Activated T-cell treated with anti-CD3 and anti-CD28 coated beads, Interleukin-2, amount 50 U/mL, for 24 hours (primary cell): ENCODE measurements around the gene FUT8.
"Not testable (repeated sequence)": the region's sequence is repeated elsewhere in the genome, so short reads cannot be mapped to it uniquely, and the experiment has no call there.

Experiments
- DNase-seq: peaks from one replicate; pipeline ENCODE4 v3.0.0-alpha.2; 2020
- H3K27ac Mint-ChIP-seq: 2 replicates; pipeline ENCODE4 v1.8.0; 2020; ENCODE audit warnings: mild to moderate bottlenecking, mixed read lengths
- H3K27me3 Mint-ChIP-seq: 2 replicates; pipeline ENCODE4 v1.8.0; 2020; ENCODE audit warnings: mixed read lengths
- H3K36me3 Mint-ChIP-seq: 2 replicates; pipeline ENCODE4 v1.8.0; 2020; ENCODE audit warnings: low read depth, mixed read lengths
- H3K4me1 Mint-ChIP-seq: 2 replicates; pipeline ENCODE4 v1.8.0; 2020; ENCODE audit warnings: low read depth, mixed read lengths
- H3K4me3 Mint-ChIP-seq: 2 replicates; pipeline ENCODE4 v1.8.0; 2020; ENCODE audit warnings: mild to moderate bottlenecking, moderate library complexity, mixed read lengths
- H3K9me3 Mint-ChIP-seq: 2 replicates; pipeline ENCODE4 v1.8.0; 2020; ENCODE audit warnings: mixed read lengths

The FUT8 gene

GRCh38 chr14:65716813-65717212 lies 304.3 kb downstream of the FUT8 start:
- H3K27me3 Mint-ChIP-seq, H3K27ac Mint-ChIP-seq, H3K4me1 Mint-ChIP-seq, DNase-seq, H3K4me3 Mint-ChIP-seq: not testable (repeated sequence)
- H3K9me3 Mint-ChIP-seq, result peaks cover 26% of the 10 kb centered on the region
- peaks cover 55% of the 10 kb centered on the region for H3K36me3 Mint-ChIP-seq

GRCh38 chr14:65717384-65717915 lies 304.9 kb downstream of the FUT8 start:
- H3K27ac Mint-ChIP-seq, DNase-seq, H3K4me3 Mint-ChIP-seq, H3K27me3 Mint-ChIP-seq: not testable (repeated sequence)
- H3K36me3 Mint-ChIP-seq, result peaks cover 59% of the 10 kb centered on the region
- peaks cover 26% of the 10 kb centered on the region for H3K9me3 Mint-ChIP-seq
- peaks cover 12% of the 10 kb centered on the region for H3K4me1 Mint-ChIP-seq

- Mint-ChIP-seq H3K27ac (no peak overlapping the region), H3K9me3 (peaks cover 19% of the 10 kb centered on the region), H3K27me3 (no peaks in the 10 kb centered on the region), H3K36me3 (peaks cover 61% of the 10 kb centered on the region), H3K4me3 (no peak overlapping the region), H3K4me1 (peaks cover 20% of the 10 kb centered on the region)
- no peak for DNase-seq
Measured at GRCh38 chr14:65718629-65719028, 306.1 kb downstream of the FUT8 start.

- no peak for DNase-seq
- peaks cover 17% of the 10 kb centered on the region for H3K4me1 Mint-ChIP-seq
- H3K4me3 Mint-ChIP-seq, result no peak overlapping the region
- peaks cover 8% of the 10 kb centered on the region for H3K9me3 Mint-ChIP-seq
- H3K36me3 Mint-ChIP-seq, result peaks cover 65% of the 10 kb centered on the region
- no peaks in the 10 kb centered on the region for H3K27me3 Mint-ChIP-seq
- no peak overlapping the region for H3K27ac Mint-ChIP-seq
Measured at GRCh38 chr14:65720171-65720570, 307.6 kb downstream of the FUT8 start.

GRCh38 chr14:65720743-65721142 lies 308.2 kb downstream of the FUT8 start:
- Mint-ChIP-seq H3K9me3 (peaks cover 5% of the 10 kb centered on the region), H3K36me3 (peaks cover 66% of the 10 kb centered on the region), H3K4me1 (peaks cover 15% of the 10 kb centered on the region), H3K27me3 (no peaks in the 10 kb centered on the region), H3K27ac (no peak overlapping the region), H3K4me3 (no peak overlapping the region)
- DNase-seq, result no peak

GRCh38 chr14:65723348-65723747 lies 310.8 kb downstream of the FUT8 start:
- no peaks in the 10 kb centered on the region for H3K9me3 Mint-ChIP-seq
- no peak overlapping the region for H3K4me3 Mint-ChIP-seq
- peaks cover 76% of the 10 kb centered on the region for H3K36me3 Mint-ChIP-seq
- no peak overlapping the region for H3K27ac Mint-ChIP-seq
- H3K4me1 Mint-ChIP-seq, result peaks cover 15% of the 10 kb centered on the region
- DNase-seq, result no peak
- no peaks in the 10 kb centered on the region for H3K27me3 Mint-ChIP-seq

- Mint-ChIP-seq H3K4me3 (no peak overlapping the region), H3K27me3 (no peaks in the 10 kb centered on the region), H3K36me3 (peaks cover 76% of the 10 kb centered on the region), H3K27ac (no peak overlapping the region), H3K9me3 (no peaks in the 10 kb centered on the region), H3K4me1 (peaks cover 14% of the 10 kb centered on the region)
- no peak for DNase-seq
Measured at GRCh38 chr14:65728604-65729003, 316.1 kb downstream of the FUT8 start.

- no peak overlapping the region for H3K4me3 Mint-ChIP-seq
- no peaks in the 10 kb centered on the region for H3K27me3 Mint-ChIP-seq
- H3K27ac Mint-ChIP-seq, result no peak overlapping the region
- DNase-seq, result no peak
- no peaks in the 10 kb centered on the region for H3K9me3 Mint-ChIP-seq
- H3K36me3 Mint-ChIP-seq, result peaks cover 76% of the 10 kb centered on the region
- peaks cover 14% of the 10 kb centered on the region for H3K4me1 Mint-ChIP-seq
Measured at GRCh38 chr14:65729566-65729965, 317.0 kb downstream of the FUT8 start.

- peaks cover 14% of the 10 kb centered on the region for H3K4me1 Mint-ChIP-seq
- no peak overlapping the region for H3K4me3 Mint-ChIP-seq
- H3K36me3 Mint-ChIP-seq, result peaks cover 72% of the 10 kb centered on the region
- no peaks in the 10 kb centered on the region for H3K9me3 Mint-ChIP-seq
- no peaks in the 10 kb centered on the region for H3K27me3 Mint-ChIP-seq
- peak overlapping the region; percentile 42 for H3K27ac Mint-ChIP-seq
- no peak for DNase-seq
Measured at GRCh38 chr14:65731933-65732506, 319.5 kb downstream of the FUT8 start.

GRCh38 chr14:65738339-65738738 lies 325.8 kb downstream of the FUT8 start:
- H3K9me3 Mint-ChIP-seq, result no peaks in the 10 kb centered on the region
- no peaks in the 10 kb centered on the region for H3K27me3 Mint-ChIP-seq
- no peak for DNase-seq
- H3K4me3 Mint-ChIP-seq, result no peak overlapping the region
- H3K36me3 Mint-ChIP-seq, result peaks cover 70% of the 10 kb centered on the region
- H3K4me1 Mint-ChIP-seq, result no peaks in the 10 kb centered on the region
- no peak overlapping the region for H3K27ac Mint-ChIP-seq

- Mint-ChIP-seq H3K4me1 (peaks cover 2% of the 10 kb centered on the region), H3K36me3 (peaks cover 41% of the 10 kb centered on the region), H3K4me3 (no peak overlapping the region), H3K27ac (no peak overlapping the region), H3K9me3 (no peaks in the 10 kb centered on the region), H3K27me3 (no peaks in the 10 kb centered on the region)
- DNase-seq, result no peak
Measured at GRCh38 chr14:65745396-65746190, 333.1 kb downstream of the FUT8 start.

- peaks cover 16% of the 10 kb centered on the region for H3K36me3 Mint-ChIP-seq
- no peaks in the 10 kb centered on the region for H3K27me3 Mint-ChIP-seq
Measured at GRCh38 chr14:65748796-65749195, 336.3 kb downstream of the FUT8 start.

GRCh38 chr14:65749287-65749686 lies 336.8 kb downstream of the FUT8 start:
- Mint-ChIP-seq H3K27ac (no peak overlapping the region), H3K9me3 (no peaks in the 10 kb centered on the region), H3K27me3 (no peaks in the 10 kb centered on the region), H3K4me3 (no peak overlapping the region), H3K36me3 (peaks cover 11% of the 10 kb centered on the region), H3K4me1 (peaks cover 4% of the 10 kb centered on the region)
- DNase-seq, result no peak

More at GRCh38 chr14:65748796-65749195, 336.3 kb downstream of the FUT8 start:
- H3K4me3 Mint-ChIP-seq, result no peak overlapping the region
- H3K27ac Mint-ChIP-seq, result no peak overlapping the region
- peaks cover 4% of the 10 kb centered on the region for H3K4me1 Mint-ChIP-seq
- DNase-seq, result no peak
- no peaks in the 10 kb centered on the region for H3K9me3 Mint-ChIP-seq

- H3K4me3 Mint-ChIP-seq, result no peak overlapping the region
- H3K27ac Mint-ChIP-seq, result no peak overlapping the region
- DNase-seq, result no peak
- no peaks in the 10 kb centered on the region for H3K27me3 Mint-ChIP-seq
- no peaks in the 10 kb centered on the region for H3K9me3 Mint-ChIP-seq
- H3K4me1 Mint-ChIP-seq, result peaks cover 4% of the 10 kb centered on the region
- peaks cover 6% of the 10 kb centered on the region for H3K36me3 Mint-ChIP-seq
Measured at GRCh38 chr14:65750906-65751305, 338.4 kb downstream of the FUT8 start.

- Mint-ChIP-seq H3K27me3 (no peaks in the 10 kb centered on the region), H3K4me3 (no peak overlapping the region), H3K4me1 (peaks cover 4% of the 10 kb centered on the region), H3K9me3 (no peaks in the 10 kb centered on the region), H3K36me3 (peaks cover 5% of the 10 kb centered on the region), H3K27ac (no peak overlapping the region)
- no peak for DNase-seq
Measured at GRCh38 chr14:65751510-65751909, 339.0 kb downstream of the FUT8 start.
